GM21737 (cell line): ENCODE data around the gene SCN5A.

Source experiments
- ATAC-seq: cut with Tn5 transposase; IDR thresholded peaks from one replicate; pipeline ENCODE4 v1.9.1; 2021; ENCODE audit warnings: mild to moderate bottlenecking, moderate library complexity; ENCODE audit not compliant: unreplicated experiment

Gene SCN5A

GRCh38 chr3:38548154-38548931, 101.1 kb downstream of the SCN5A start:
- ATAC-seq = no peak

GRCh38 chr3:38545983-38546382, 103.5 kb downstream of the SCN5A start:
- ATAC-seq = no peak

- ATAC-seq = no peak
Measured at GRCh38 chr3:38545550-38545949, 103.9 kb downstream of the SCN5A start.

GRCh38 chr3:38544926-38545325, 104.6 kb downstream of the SCN5A start:
- ATAC-seq = no peak

GRCh38 chr3:38543586-38543985, 105.9 kb downstream of the SCN5A start:
- no peak for ATAC-seq

- ATAC-seq = no peak
Measured at GRCh38 chr3:38542401-38543298, 106.8 kb downstream of the SCN5A start.

- no peak for ATAC-seq
Measured at GRCh38 chr3:38541806-38542205, 107.7 kb downstream of the SCN5A start.

GRCh38 chr3:38538773-38539353, 110.6 kb downstream of the SCN5A start:
- no peak for ATAC-seq

- no peak for ATAC-seq
Measured at GRCh38 chr3:38536671-38537070, 112.8 kb downstream of the SCN5A start.

- ATAC-seq = no peak
Measured at GRCh38 chr3:38534604-38535003, 114.9 kb downstream of the SCN5A start.

GRCh38 chr3:38534180-38534579, 115.3 kb downstream of the SCN5A start:
- no peak for ATAC-seq

GRCh38 chr3:38533285-38533976, 116.1 kb downstream of the SCN5A start:
- no peak for ATAC-seq

GRCh38 chr3:38532529-38532928, 117.0 kb downstream of the SCN5A start:
- ATAC-seq = no peak

- ATAC-seq = no peak
Measured at GRCh38 chr3:38528457-38528856, 121.0 kb downstream of the SCN5A start.

GRCh38 chr3:38526792-38527191, 122.7 kb downstream of the SCN5A start:
- ATAC-seq = no peak

- ATAC-seq = no peak
Measured at GRCh38 chr3:38524141-38524739, 125.2 kb downstream of the SCN5A start.

GRCh38 chr3:38522002-38522401, 127.5 kb downstream of the SCN5A start:
- no peak for ATAC-seq

GRCh38 chr3:38521391-38521987, 128.0 kb downstream of the SCN5A start:
- ATAC-seq = no peak

- no peak for ATAC-seq
Measured at GRCh38 chr3:38519651-38520050, 129.8 kb downstream of the SCN5A start.

GRCh38 chr3:38519000-38519399, 130.5 kb downstream of the SCN5A start:
- ATAC-seq = no peak
